GM19193 (cell line): ENCODE data around the gene SPDL1.

Experiments
- POLR2A ChIP-seq: IDR thresholded peaks from 4 replicates; pipeline ENCODE4 v1.6.1; 2011; ENCODE audit not compliant: insufficient read depth, insufficient read length; ENCODE audit errors: extremely low read depth

The SPDL1 gene

DNA sequence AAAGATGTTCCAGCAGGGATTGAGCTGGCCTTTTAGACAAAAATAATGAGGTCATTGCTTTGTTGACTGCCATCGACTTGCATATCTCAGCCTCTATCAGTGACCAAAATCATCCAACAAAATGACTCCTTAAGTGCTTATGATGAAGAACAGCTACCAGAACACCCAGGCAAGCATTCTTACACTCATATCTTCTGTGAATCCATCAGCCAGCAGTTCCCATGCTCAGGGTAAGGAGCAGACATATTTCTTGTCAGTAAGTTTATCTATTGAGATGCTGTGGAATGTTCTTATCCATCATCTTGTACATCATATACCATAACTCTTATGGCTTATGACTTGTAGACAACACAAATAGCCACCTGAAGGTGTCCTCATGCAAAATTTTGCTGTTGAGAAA lies 20.2 kb upstream of the SPDL1 start:
- no peak for TF ChIP-seq POLR2A

DNA sequence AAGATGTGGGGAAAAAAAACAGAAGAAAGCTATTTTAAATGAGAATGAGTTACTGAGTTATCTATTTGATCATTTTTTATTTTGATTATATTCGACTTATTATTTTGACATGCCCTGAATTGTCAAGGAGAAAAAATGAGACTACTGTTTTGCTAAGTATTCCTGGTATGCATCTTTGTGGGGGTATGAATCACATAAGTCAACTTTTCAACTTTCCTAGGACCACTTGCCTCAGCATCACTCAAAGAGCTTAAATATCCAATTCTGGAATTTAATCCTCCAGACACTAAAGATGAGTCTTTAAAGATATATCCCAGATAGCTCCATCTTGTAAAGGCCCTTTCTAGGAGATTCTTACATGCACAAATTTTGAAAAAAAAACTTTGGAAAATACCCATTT lies 17.4 kb upstream of the SPDL1 start:
- no peak for TF ChIP-seq POLR2A

DNA sequence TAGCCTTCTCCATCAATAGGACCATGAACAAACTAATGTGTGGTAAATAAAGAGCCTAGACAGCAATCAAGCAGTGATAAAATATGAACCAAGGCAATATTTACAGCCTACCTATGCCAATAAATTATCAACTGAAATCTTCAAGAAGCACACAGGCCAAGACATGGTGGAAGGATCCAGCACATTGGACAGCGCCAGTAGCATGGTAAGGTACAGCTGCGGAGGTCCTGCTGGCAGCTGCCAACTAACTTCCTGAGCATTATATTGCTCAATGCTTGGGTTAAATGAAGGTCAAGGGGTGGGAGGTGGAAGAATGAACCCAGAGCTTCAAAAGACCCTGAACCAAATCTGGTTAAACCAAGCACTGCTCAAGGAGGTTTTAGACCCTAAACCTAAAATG lies 16.5 kb upstream of the SPDL1 start:
- TF ChIP-seq POLR2A: no peak

DNA sequence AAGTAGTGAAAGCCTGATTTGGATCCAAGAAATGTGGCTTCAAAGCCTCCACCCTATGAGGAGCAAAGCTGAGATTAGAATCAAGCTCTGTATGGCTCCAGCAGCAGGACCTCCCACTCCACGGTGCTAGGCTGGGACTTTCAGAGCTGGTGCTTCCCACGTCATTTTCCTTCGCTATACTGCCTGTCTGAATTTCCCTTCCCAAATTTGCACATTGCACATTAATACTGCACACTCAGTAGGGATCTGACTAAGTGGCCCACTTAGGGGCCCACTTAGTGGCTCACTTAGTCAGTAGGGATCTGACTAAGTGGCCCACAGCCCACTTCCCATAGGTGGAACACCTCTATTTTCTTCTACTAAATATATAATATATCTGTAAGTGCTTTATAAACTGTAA lies 14.1 kb upstream of the SPDL1 start:
- TF ChIP-seq POLR2A: no peak

DNA sequence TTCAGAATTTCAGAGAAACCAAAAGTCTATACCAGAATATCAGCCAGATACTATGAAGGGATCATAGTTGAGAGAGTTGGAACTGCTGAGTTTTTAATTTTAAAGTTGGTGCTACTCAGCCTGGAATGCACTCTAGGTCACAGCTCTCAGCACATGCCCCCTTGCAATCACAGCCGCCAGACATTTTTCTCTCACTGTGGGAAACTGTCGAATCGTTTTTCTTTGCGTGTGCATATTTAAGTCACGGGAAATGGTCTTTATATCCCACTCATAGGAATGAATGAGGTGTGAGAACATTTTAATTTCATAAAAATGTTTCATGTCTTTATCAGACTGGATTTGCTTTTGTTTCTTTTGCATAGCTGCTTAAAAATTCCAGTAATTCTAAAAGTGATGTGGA lies 12.2 kb upstream of the SPDL1 start:
- no peak for TF ChIP-seq POLR2A

DNA sequence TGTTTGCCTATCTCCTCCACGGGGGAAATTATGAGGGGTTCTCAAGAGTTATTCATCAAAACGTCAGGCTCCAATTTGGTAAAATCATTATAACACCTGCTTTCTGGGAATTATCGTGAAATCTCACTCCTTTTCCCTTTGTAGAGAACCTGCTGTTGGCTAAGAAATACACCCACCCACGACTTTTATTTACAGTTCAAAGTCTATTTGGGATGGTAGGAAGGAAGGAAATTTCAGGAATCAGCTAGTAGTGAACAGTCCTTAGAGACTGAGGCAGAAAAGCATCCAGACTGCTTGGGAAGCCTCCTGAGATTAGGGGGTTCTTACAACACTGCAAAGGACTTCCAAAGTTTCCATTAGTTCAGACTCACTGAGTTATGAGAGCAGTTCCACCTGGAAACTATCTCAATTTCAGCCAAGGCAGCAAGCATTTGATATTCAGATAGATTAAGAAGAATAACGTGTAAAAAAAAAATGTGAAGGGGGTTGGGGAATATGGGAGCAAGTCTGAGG lies 9.4 kb upstream of the SPDL1 start:
- TF ChIP-seq POLR2A: no peak

DNA sequence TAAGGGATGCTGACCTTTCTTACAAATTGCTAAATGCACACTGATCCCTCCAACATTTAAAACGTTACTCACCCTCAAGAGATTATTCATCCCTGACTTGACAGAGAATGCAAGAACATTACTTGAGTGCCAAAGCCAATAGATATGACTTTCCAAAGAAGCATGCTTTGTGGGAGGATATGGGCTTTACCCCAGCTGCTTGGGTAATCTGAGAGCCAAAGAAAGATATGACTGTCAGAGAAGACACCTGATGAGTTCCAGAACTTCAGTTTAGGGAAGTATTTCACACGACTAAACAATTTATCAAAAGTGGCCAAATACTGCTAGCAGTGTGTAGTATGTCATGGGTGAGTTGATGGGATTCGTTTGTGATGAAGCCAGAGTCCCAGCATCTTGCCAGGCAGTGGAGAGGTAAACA lies 7.4 kb upstream of the SPDL1 start:
- TF ChIP-seq POLR2A: no peak

DNA sequence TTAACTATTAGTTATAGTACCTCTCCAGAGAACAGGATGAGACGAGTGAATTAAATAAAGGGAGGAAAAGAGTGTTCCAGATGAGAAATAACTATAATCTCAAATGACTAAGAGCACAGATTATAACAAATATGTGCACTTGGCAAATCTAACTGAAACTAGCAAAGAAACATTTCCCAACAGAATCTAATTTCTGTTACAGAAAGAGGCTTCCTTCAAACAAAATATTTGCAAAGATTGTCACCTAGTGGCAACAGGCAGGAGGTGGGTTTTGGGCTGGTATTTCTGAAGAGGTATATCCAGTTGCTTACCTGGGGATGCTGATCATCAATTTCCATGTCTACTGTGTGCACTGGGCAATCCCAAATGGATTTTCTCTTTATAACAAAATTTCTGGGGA lies 5.6 kb upstream of the SPDL1 start:
- no peak for TF ChIP-seq POLR2A

DNA sequence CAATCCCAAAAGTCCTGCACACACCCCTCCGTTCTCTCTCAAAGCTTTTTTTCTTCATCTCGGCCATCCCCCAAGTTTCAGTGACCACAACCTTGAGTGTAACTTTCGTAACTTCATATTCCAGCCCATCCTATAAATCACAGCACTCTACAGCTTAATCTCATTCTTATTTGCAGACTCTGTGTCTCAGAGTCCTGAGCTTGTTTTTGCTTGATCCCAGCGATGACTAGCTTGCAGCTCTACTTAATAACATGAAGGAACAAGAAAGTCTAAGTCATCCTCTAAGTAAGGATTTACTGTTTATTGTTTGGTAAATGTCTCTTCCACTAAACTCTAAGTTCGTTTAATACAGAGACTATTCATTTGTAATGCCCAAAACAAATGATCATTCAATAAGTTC lies 2.6 kb upstream of the SPDL1 start:
- TF ChIP-seq POLR2A: no peak

DNA sequence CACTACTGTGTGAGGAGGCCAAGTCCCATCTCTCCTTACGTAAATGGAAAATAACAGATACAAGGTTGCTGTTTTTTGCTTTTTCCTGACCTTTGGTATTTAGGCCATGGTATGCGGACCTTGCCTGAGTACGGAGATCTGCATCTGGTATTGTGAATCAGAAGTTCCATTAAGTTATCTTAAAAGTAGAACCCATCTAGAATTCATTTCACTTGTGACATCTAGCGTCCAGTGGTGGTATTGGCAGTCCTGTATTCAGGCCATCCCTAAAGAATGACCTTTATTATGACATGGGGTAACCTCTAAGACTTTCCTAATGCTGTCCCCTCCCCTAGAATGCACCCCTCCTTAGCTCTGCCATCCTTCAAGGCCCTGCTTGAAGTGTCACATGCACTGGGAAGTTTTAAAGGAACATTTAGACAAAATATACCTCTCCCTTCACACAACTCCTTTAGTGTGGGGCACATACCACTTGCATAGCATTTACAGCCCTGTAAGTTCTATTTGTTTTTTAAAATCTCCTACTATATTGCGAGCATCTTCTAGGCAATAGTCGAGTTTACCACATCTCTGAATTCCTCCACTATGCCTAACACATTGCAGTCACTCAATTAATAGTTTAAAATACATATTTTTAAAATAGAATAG lies 1.9 kb upstream of the SPDL1 start:
- no peak for TF ChIP-seq POLR2A

DNA sequence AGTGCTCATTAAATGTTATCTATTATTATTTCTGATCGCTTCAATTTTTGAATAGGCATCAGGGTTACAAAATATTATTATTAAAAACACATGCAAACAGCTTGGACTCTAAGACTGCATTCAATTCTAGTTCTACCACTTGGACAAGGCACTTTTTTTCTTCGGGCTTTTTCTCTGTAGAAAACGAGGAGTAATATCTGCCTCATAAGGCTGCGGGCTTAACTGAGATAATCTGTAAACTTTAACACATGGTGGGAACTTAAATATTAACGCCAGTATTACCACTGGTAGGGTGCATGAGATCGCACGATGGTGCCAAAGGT lies 511 bp upstream of the SPDL1 start:
- TF ChIP-seq POLR2A: no peak

DNA sequence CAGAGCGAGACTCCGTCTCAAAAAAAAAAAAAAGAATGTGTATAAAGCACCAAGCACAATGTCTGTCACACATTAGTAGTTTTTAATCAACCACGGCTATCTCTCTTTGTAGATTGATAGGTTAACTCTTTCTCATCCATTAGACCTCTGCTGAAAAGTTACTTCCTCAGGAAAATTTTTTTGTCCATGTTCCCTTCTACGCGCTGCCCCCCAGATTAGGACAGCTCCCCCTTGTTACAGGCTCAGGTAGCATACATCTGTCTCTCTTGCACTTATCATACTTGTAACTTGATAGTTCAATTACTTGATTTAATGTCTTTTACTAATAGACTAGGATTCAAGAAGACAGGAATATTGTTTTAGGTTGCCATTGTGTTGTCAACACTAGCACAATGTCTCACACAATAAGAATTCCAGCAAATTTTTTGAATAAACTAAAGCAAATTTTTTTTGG lies 1.5 kb downstream of the SPDL1 start:
- no peak for TF ChIP-seq POLR2A

DNA sequence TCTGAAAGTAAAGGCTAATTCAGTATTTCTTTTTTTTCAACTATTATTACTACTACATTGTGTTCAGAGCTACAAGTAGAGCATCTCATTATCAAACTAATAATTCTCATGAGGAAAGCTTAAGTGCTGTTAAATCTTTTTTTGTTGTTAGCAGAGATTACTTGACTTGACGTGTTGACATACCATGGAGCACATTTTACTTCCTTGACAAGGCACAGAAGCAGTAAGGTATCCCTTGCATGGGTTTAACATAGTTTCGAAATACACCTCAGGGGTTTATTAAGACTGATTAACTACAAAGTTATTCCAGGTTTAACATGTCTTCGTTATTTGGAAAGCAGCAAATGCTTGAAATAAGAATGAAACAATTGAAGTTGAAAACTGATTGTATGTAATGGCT lies 7.0 kb downstream of the SPDL1 start:
- TF ChIP-seq POLR2A: no peak

DNA sequence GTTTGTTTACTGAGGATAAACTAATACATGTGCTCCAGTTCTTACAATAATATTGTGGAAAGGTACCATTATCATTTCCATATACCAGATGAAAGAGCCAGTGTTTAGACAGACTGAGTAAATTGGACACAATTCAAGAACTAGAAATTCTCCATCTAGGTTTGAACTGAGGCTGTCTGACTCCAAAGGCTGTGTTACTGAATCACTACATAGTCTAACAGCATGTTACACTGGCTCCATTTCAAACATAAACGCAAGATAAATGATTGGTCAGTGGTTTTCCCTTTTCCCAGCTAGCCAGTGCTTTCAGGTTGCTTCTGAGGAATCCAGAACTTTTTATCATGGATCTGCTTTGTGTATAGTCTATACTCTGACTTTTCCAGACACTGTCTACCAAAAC lies 8.1 kb downstream of the SPDL1 start:
- TF ChIP-seq POLR2A: no peak

DNA sequence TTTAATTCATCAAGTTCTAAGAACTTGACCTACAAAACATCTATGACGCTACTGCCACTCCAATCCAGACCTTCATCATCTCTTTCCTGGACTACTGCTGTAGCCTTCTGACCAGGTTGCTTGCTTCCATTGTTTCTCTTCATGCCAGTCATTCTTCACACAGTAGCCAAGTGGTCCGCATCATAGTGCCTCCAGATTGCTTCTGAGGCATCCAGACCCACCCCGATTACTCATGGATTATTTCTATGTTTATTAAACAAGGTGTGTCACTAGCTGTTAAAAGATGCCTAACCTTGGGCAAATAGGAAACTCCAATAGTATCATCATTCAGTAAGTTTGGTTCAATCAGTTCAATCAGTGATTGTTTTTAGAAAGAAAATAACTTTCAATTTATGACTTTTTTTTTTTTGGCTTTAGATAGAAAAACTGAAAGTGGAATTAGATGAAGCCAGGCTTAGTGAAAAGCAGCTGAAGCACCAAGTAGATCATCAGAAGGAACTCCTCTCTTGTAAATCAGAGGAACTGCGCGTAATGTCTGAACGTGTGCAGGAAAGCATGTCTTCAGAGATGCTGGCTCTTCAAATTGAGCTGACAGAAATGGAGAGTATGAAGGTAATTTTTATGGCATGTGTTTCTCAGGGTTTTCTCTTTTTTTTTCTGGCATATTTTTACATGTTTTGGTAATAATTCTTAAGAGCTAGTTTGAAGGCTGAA lies 9.5 kb downstream of the SPDL1 start:
- TF ChIP-seq POLR2A: no peak

DNA sequence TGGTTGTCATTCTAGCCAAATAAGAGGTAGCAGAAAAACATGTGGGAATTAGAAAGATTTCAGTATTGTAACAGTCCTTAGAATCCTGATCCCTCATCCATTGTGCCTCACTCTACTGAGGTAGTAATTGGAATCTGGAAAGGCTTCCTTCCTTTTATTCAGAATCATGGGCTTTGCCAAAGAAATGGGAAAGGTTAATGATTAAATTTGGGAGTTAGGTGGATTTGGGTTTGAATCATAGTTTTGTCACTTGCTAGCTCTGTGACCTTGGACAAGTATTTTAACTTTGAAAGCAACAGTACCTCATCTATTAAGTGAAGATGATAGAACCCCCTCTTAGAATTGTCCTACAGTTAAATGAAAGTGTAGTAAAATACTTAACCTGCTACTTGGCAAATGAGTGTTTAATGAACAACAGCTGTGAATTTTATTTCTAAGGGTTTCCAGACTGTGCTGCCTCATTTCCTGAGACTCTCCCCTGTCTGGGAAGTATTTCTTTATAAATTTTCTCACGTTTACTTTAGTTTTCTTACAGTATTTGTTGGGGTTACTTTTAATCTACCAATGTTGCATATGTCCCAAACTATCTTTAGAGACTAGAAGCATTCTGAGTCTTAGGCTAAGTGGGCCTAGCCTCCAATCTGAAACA lies 11.7 kb downstream of the SPDL1 start:
- TF ChIP-seq POLR2A: no peak
